ENCODE measurements around the gene ZDHHC11.

DNA sequence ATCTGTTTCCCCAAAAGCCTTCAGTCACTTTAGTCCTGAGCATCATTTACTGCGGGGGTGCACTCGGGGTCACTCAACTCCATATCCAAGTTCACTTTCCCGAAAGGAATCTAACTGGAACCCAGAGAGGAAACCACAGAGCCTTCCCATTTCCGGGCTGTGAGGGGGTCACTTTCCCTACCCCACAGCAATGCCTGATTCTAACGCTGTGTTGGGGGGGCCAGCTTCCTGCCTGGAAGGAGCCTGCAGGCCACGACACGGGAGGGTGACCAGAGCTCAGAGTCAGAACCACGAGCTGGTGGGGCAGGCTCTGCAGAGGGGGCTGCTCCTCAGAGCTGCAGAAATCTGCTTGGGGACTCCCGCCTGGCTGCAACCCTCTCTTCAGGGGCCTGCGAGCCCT is 21.5 kb upstream of the ZDHHC11 start:
- TF ChIP-seq, protein P1, sequence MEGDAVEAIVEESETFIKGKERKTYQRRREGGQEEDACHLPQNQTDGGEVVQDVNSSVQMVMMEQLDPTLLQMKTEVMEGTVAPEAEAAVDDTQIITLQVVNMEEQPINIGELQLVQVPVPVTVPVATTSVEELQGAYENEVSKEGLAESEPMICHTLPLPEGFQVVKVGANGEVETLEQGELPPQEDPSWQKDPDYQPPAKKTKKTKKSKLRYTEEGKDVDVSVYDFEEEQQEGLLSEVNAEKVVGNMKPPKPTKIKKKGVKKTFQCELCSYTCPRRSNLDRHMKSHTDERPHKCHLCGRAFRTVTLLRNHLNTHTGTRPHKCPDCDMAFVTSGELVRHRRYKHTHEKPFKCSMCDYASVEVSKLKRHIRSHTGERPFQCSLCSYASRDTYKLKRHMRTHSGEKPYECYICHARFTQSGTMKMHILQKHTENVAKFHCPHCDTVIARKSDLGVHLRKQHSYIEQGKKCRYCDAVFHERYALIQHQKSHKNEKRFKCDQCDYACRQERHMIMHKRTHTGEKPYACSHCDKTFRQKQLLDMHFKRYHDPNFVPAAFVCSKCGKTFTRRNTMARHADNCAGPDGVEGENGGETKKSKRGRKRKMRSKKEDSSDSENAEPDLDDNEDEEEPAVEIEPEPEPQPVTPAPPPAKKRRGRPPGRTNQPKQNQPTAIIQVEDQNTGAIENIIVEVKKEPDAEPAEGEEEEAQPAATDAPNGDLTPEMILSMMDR (optimal IDR thresholded peaks at IDR 0.05 in 1 of 3, IDR thresholded peaks at IDR 0.05 in 1 of 3, conservative IDR thresholded peaks at IDR 0.05 in 1 of 3; ENCODE audit: extremely low read depth in 1 of 3, insufficient read depth in 2 of 3, low read length in 3 of 3) = no peak
- TF ChIP-seq EZH2 (IDR thresholded peaks at IDR 0.05; ENCODE audit: low read length) = no peak

All from keratinocyte (primary cell).